ENCODE results near the gene PSD.

The PSD gene

DNA sequence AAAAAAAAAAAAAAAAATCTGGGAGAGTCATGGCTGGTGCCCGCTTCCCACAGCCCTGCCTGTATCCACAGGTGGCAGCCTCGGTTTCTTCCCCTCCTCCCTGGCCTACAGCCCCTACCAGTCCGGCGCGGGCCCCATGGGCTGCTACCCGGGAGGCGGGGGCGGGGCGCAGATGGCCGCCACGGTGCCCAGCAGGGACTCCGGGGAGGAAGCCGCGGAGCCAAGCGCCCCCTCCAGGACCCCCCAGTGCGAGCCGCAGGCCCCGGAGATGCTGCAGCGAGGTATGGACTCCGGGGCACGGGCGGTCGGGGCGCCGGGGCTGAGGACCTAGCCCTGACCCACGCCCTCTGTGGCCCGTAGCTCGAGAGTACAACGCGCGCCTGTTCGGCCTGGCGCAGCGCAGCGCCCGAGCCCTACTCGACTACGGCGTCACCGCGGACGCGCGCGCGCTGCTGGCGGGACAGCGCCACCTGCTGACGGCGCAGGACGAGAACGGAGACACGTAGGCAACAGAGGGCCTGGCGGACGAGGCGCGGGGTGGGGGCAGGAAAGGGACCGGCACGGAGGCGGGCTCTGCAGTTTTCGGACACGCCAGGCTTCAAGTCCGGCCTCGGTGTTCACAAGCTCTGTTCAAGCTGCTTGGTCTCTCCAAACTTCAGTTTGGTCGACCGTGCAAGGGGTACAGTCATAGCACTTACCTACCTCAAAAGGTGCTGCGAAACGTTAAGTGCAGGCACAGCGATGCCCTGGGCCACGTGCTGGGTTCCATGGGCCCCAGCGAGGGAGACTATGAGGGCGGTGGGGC lies 19.2 kb downstream of the PSD start:
- DNase-seq (ENCODE audit: low read depth): peak; percentile 82
- peak overlapping the region; percentile 53 for H3K4me3 ChIP-seq (ENCODE audit: low read length)
- TF ChIP-seq CTCF (conservative IDR thresholded peaks at IDR 0.05; ENCODE audit: low read length): peak; percentile 64

DNA sequence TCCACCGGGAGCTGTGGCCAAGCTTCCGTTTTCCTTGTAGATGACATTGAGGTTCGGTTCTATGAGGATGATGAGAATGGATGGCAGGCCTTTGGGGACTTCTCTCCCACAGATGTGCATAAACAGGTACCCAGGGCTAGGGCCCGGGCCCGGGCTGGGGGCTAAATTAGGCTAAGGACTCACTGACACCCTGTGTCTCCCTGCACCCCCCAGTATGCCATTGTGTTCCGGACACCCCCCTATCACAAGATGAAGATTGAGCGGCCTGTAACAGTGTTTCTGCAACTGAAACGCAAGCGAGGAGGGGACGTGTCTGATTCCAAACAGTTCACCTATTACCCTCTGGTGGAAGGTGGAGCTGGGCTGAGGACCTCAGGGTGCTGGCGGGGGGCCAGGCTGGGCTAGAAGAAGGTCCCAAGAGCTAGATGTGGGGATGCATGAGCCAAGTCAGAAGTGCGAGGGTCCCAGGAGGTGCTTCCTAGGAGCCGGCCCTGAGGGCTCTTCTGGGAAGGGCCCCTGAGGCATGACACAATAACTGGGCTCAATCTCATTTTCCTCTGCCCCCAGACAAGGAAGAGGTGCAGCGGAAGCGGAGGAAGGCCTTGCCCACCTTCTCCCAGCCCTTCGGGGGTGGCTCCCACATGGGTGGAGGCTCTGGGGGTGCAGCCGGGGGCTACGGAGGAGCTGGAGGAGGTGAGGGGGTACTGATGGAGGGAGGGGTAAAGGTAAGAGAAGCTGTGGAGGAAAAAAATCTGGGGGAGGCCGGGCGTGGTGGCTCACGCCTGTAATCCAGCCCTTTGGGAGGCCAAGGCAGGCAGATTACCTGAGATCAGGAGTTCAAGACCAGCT lies 20.2 kb downstream of the PSD start:
- DNase-seq (ENCODE audit: low read depth): no peak
- TF ChIP-seq CTCF (conservative IDR thresholded peaks at IDR 0.05; ENCODE audit: low read length): no peak
- no peak overlapping the region for H3K4me3 ChIP-seq (ENCODE audit: low read length)

GRCh38 chr10:102397222-102398171 lies 21.1 kb downstream of the PSD start:
- no peak for TF ChIP-seq CTCF (conservative IDR thresholded peaks at IDR 0.05; ENCODE audit: low read length)
- H3K4me3 ChIP-seq (ENCODE audit: low read length): no peak overlapping the region
- no peak for DNase-seq (ENCODE audit: low read depth)

- H3K4me3 ChIP-seq (ENCODE audit: low read length): peak overlapping the region; percentile 86
- no peak for TF ChIP-seq CTCF (conservative IDR thresholded peaks at IDR 0.05; ENCODE audit: low read length)
- DNase-seq (ENCODE audit: low read depth): no peak
Measured at GRCh38 chr10:102396730-102397151, 21.8 kb downstream of the PSD start.

- no peak for DNase-seq (ENCODE audit: low read depth)
- no peak for TF ChIP-seq CTCF (conservative IDR thresholded peaks at IDR 0.05; ENCODE audit: low read length)
- H3K4me3 ChIP-seq (ENCODE audit: low read length): peak overlapping the region; percentile 86
Measured at GRCh38 chr10:102396317-102396650, 22.3 kb downstream of the PSD start.

GRCh38 chr10:102395400-102396316 lies 22.9 kb downstream of the PSD start, which contains the start of gene NFKB2:
NFKB2 (plus strand) TSS chr10:102395705; CDS start chr10:102395960, 255 bp downstream.
- DNase-seq (ENCODE audit: low read depth): peak; percentile 75
- H3K4me3 ChIP-seq (ENCODE audit: low read length): peak within 1 kb of the TSS; percentile 86
- no peak for TF ChIP-seq CTCF (conservative IDR thresholded peaks at IDR 0.05; ENCODE audit: low read length)
